HepG2 (cell line): ENCODE results near the gene SLC2A4. TPM values are rescaled to one million over a fixed set of nuclear protein-coding genes. Genes with fewer than 3 reads are reported as not detected.

Source experiments
- ARID2 ChIP-seq: sonication (generic); formaldehyde crosslinking; IDR thresholded peaks from 2 replicates; pipeline ENCODE4 v1.8.1; 2022; ENCODE audit warnings: mild to moderate bottlenecking, missing genetic modification reagents, borderline replicate concordance
- MIER2 ChIP-seq: IDR thresholded peaks from 2 replicates; pipeline ENCODE4 v1.6.1; 2016; ENCODE audit warnings: missing biosample characterization, missing genetic modification reagents
- NCOR1 ChIP-seq: fragments of 200-600 bp; sonication (generic); IDR thresholded peaks from 2 replicates; pipeline ENCODE4 v1.7.0; 2017; ENCODE audit warnings: antibody characterized with exemption, low read length, borderline replicate concordance
- SMAD3 ChIP-seq: sonication (generic); formaldehyde crosslinking; IDR thresholded peaks from 2 replicates; pipeline ENCODE4 v1.4.0; 2020; ENCODE audit warnings: missing genetic modification reagents
- TCF12 ChIP-seq, 2 experiments: fragments of 450-650 bp in 1 of 2; sonication (generic) in 1 of 2; formaldehyde crosslinking in 1 of 2; IDR thresholded peaks; 2 replicates each; pipeline versions ENCODE4 v1.6.1 to v1.8.0; 2017 to 2022; ENCODE audit warnings: antibody characterized with exemption in 1 of 2, mild to moderate bottlenecking in 1 of 2, missing genetic modification reagents in 1 of 2, moderate library complexity in 1 of 2
- ZNF121 ChIP-seq: sonication (generic); formaldehyde crosslinking; IDR thresholded peaks from 2 replicates; pipeline ENCODE4 v1.5.0; 2020; ENCODE audit warnings: mild to moderate bottlenecking, missing genetic modification reagents
- polyA plus RNA-seq, 8 experiments: library from polyadenylated mRNA; depleted of rRNA in 3 of 8; stranded (reverse) in 7 of 8; unstranded in 1 of 8; fragments of >200 nt; fragmentation: Illumina TruSeq in 4 of 8; extraction: Trizol in 4 of 8; gene quantifications; 2 replicates each; pipeline versions ENCODE4 v1.2.1 to v1.2.3, GENCODE V29; 2011 to 2016; ENCODE audit warnings: low read depth in 4 of 8, missing spikeins in 1 of 8, mixed read lengths in 1 of 8; ENCODE audit not compliant: insufficient read depth in 1 of 8
- total RNA-seq, 5 experiments: library from RNA; depleted of rRNA; stranded (reverse); fragments of >200 nt; fragmentation: Illumina TruSeq; extraction: Trizol; gene quantifications; 2 replicates each; pipeline ENCODE4 v1.2.3, GENCODE V29; 2016; ENCODE audit warnings: low read depth in 1 of 5
- TF ChIP-seq, protein P1 (sequence below): sonication (generic); formaldehyde crosslinking; IDR thresholded peaks from 2 replicates; pipeline ENCODE4 v1.5.0; 2020; ENCODE audit warnings: mild to moderate bottlenecking, missing genetic modification reagents
- TF ChIP-seq, protein P2 (sequence below): sonication (generic); IDR thresholded peaks from 2 replicates; pipeline ENCODE4 v1.6.1; 2016; ENCODE audit warnings: low read depth, borderline replicate concordance
- TF ChIP-seq, protein P3 (sequence below): sonication (generic); formaldehyde crosslinking; IDR thresholded peaks from 2 replicates; pipeline ENCODE4 v1.8.0; 2022; ENCODE audit warnings: mild to moderate bottlenecking, missing genetic modification reagents, moderate library complexity
- TF ChIP-seq, protein P4 (sequence below), 2 experiments: sonication (generic) in 1 of 2; formaldehyde crosslinking in 1 of 2; IDR thresholded peaks; 2 replicates each; pipeline versions ENCODE4 v1.4.0 to v1.6.1; 2016 to 2020; ENCODE audit warnings: borderline replicate concordance in 1 of 2, low read depth in 1 of 2, mild to moderate bottlenecking in 1 of 2, missing genetic modification reagents in 1 of 2
- TF ChIP-seq, protein P5 (sequence below): sonication (generic); formaldehyde crosslinking; IDR thresholded peaks from 2 replicates; pipeline ENCODE4 v1.5.0; 2020; ENCODE audit warnings: missing genetic modification reagents
- TF ChIP-seq, protein P6 (sequence below): sonication (generic); formaldehyde crosslinking; IDR thresholded peaks from 2 replicates; pipeline ENCODE4 v1.4.0; 2020; ENCODE audit warnings: low read depth, mild to moderate bottlenecking, missing genetic modification reagents
- TF ChIP-seq, protein P7 (sequence below): sonication (generic); formaldehyde crosslinking; IDR thresholded peaks from 2 replicates; pipeline ENCODE4 v1.4.0; 2020; ENCODE audit warnings: missing genetic modification reagents
- TF ChIP-seq, protein P8 (sequence below): sonication (generic); formaldehyde crosslinking; IDR thresholded peaks from 2 replicates; pipeline ENCODE4 v1.5.0; 2020; ENCODE audit warnings: mild to moderate bottlenecking, missing genetic modification reagents

Gene SLC2A4
- total and polyA plus RNA-seq, 2 of the 13 experiments (the other 11 are each of a cell fraction or from before 2014, with no cell fraction given), result 4.9 to 5.8 TPM

DNA sequence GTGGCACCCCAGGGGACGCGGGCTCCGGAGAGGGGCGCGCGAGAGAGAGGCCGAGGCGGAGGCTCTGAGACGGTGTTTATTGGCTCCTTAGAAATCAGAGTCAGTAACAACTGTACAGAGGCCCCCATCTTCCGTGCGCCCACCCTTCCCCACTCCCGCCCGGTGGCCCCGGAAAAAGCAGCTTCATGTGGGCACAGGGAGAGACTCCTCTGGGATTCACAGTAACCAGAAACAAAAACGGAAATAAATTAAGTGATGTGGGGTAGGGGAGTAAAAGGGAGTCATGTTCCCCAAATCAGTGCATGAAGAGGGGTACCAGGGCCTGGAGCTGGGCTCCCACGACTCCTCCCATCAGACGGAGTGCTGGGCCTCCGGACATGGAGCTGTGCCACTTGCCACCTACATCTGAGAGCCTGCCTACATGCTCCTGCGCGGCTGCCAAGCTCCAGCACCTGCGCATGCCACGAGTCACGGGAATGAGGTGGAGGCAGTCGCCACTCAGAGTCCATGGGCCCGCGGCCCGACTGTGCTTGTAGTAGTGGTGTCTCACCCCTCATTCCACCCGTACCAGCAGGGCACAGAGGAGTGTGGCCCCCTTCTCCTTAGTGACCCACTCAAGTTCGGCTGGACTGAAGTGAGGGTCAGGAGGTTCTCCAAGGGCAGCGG lies 34.2 kb downstream of the SLC2A4 start (continued):
- TF ChIP-seq, protein P1, sequence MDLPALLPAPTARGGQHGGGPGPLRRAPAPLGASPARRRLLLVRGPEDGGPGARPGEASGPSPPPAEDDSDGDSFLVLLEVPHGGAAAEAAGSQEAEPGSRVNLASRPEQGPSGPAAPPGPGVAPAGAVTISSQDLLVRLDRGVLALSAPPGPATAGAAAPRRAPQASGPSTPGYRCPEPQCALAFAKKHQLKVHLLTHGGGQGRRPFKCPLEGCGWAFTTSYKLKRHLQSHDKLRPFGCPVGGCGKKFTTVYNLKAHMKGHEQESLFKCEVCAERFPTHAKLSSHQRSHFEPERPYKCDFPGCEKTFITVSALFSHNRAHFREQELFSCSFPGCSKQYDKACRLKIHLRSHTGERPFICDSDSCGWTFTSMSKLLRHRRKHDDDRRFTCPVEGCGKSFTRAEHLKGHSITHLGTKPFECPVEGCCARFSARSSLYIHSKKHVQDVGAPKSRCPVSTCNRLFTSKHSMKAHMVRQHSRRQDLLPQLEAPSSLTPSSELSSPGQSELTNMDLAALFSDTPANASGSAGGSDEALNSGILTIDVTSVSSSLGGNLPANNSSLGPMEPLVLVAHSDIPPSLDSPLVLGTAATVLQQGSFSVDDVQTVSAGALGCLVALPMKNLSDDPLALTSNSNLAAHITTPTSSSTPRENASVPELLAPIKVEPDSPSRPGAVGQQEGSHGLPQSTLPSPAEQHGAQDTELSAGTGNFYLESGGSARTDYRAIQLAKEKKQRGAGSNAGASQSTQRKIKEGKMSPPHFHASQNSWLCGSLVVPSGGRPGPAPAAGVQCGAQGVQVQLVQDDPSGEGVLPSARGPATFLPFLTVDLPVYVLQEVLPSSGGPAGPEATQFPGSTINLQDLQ (CRISPR knock-in tag), result no peak
- TF ChIP-seq SMAD3 (CRISPR knock-in tag), result 0 out of 2 replicates have a peak, but pooled peaks have one; percentile 12
- TF ChIP-seq, protein P2, sequence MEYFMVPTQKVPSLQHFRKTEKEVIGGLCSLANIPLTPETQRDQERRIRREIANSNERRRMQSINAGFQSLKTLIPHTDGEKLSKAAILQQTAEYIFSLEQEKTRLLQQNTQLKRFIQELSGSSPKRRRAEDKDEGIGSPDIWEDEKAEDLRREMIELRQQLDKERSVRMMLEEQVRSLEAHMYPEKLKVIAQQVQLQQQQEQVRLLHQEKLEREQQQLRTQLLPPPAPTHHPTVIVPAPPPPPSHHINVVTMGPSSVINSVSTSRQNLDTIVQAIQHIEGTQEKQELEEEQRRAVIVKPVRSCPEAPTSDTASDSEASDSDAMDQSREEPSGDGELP, result peak; percentile 4; the same call in 1 of the 2 replicates
- TF ChIP-seq, protein P3, sequence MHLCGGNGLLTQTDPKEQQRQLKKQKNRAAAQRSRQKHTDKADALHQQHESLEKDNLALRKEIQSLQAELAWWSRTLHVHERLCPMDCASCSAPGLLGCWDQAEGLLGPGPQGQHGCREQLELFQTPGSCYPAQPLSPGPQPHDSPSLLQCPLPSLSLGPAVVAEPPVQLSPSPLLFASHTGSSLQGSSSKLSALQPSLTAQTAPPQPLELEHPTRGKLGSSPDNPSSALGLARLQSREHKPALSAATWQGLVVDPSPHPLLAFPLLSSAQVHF, result 0 out of 2 replicates have a peak, but pooled peaks have one; percentile 5
- TF ChIP-seq NCOR1, result no peak
- TF ChIP-seq ARID2 (CRISPR knock-in tag), result no peak
- TF ChIP-seq, protein P4, sequence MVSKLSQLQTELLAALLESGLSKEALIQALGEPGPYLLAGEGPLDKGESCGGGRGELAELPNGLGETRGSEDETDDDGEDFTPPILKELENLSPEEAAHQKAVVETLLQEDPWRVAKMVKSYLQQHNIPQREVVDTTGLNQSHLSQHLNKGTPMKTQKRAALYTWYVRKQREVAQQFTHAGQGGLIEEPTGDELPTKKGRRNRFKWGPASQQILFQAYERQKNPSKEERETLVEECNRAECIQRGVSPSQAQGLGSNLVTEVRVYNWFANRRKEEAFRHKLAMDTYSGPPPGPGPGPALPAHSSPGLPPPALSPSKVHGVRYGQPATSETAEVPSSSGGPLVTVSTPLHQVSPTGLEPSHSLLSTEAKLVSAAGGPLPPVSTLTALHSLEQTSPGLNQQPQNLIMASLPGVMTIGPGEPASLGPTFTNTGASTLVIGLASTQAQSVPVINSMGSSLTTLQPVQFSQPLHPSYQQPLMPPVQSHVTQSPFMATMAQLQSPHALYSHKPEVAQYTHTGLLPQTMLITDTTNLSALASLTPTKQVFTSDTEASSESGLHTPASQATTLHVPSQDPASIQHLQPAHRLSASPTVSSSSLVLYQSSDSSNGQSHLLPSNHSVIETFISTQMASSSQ (IDR thresholded peaks at IDR 0.05; ENCODE audit: low read depth), result no peak
- TF ChIP-seq, protein P4 (CRISPR knock-in tag; IDR thresholded peaks at IDR 0.05; ENCODE audit: borderline replicate concordance), result no peak
- TF ChIP-seq, protein P5, sequence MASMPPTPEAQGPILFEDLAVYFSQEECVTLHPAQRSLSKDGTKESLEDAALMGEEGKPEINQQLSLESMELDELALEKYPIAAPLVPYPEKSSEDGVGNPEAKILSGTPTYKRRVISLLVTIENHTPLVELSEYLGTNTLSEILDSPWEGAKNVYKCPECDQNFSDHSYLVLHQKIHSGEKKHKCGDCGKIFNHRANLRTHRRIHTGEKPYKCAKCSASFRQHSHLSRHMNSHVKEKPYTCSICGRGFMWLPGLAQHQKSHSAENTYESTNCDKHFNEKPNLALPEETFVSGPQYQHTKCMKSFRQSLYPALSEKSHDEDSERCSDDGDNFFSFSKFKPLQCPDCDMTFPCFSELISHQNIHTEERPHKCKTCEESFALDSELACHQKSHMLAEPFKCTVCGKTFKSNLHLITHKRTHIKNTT, result no peak
- TF ChIP-seq, protein P6, sequence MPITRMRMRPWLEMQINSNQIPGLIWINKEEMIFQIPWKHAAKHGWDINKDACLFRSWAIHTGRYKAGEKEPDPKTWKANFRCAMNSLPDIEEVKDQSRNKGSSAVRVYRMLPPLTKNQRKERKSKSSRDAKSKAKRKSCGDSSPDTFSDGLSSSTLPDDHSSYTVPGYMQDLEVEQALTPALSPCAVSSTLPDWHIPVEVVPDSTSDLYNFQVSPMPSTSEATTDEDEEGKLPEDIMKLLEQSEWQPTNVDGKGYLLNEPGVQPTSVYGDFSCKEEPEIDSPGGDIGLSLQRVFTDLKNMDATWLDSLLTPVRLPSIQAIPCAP (CRISPR knock-in tag), result no peak
- TF ChIP-seq ZNF121 (CRISPR knock-in tag), result no peak
- TF ChIP-seq, protein P7, sequence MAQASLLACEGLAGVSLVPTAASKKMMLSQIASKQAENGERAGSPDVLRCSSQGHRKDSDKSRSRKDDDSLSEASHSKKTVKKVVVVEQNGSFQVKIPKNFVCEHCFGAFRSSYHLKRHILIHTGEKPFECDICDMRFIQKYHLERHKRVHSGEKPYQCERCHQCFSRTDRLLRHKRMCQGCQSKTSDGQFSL (CRISPR knock-in tag), result no peak
- TF ChIP-seq TCF12 (IDR thresholded peaks at IDR 0.05), result no peak
- TF ChIP-seq TCF12 (CRISPR knock-in tag; IDR thresholded peaks at IDR 0.05), result 0 out of 2 replicates have a peak, but pooled peaks have one; percentile 3
- no peak for TF ChIP-seq MIER2 (CRISPR knock-in tag)
- TF ChIP-seq, protein P8, sequence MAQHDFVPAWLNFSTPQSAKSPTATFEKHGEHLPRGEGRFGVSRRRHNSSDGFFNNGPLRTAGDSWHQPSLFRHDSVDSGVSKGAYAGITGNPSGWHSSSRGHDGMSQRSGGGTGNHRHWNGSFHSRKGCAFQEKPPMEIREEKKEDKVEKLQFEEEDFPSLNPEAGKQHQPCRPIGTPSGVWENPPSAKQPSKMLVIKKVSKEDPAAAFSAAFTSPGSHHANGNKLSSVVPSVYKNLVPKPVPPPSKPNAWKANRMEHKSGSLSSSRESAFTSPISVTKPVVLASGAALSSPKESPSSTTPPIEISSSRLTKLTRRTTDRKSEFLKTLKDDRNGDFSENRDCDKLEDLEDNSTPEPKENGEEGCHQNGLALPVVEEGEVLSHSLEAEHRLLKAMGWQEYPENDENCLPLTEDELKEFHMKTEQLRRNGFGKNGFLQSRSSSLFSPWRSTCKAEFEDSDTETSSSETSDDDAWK (CRISPR knock-in tag), result no peak
